GM23338 (cell line): Measurements from ENCODE around the gene PIM1. TPM values are rescaled to one million over a fixed set of nuclear protein-coding genes. Genes with fewer than 3 reads are reported as not detected.

Source experiments
- ATAC-seq: fragments of 200-7000 bp; cut with Tn5 transposase; 3 replicates; pipeline ENCODE4 v1.9.1; 2020
- DNase-seq: peaks from one replicate; pipeline ENCODE4 v3.0.0-alpha.2; 2015; ENCODE audit warnings: low spot score
- H2AFZ ChIP-seq: fragments of 200-600 bp; sonication (generic); 2 replicates; pipeline ENCODE4 v1.8.0; 2016; ENCODE audit warnings: antibody characterized with exemption, mild to moderate bottlenecking, moderate library complexity
- H3F3A ChIP-seq: fragments of 200-600 bp; sonication (generic); replicated peaks from 2 replicates; pipeline ENCODE4 v1.8.0; 2017; ENCODE audit warnings: antibody characterized with exemption, mixed run types, low read depth
- H3K27ac ChIP-seq: fragments of 200-600 bp; sonication (generic); 2 replicates; pipeline ENCODE4 v1.6.1; 2016; ENCODE audit warnings: low read depth
- H3K27me3 ChIP-seq: fragments of 200-600 bp; sonication (generic); 2 replicates; pipeline ENCODE4 v1.8.0; 2016; ENCODE audit warnings: mild to moderate bottlenecking, mixed run types, moderate library complexity; ENCODE audit not compliant: insufficient read depth
- H3K36me3 ChIP-seq: fragments of 200-600 bp; sonication (generic); 2 replicates; pipeline ENCODE4 v1.8.0; 2016; ENCODE audit warnings: mild to moderate bottlenecking; ENCODE audit not compliant: insufficient read depth
- H3K4me1 ChIP-seq: fragments of 200-600 bp; sonication (generic); 2 replicates; pipeline ENCODE4 v1.8.0; 2016; ENCODE audit warnings: mild to moderate bottlenecking, moderate library complexity; ENCODE audit not compliant: insufficient read depth
- H3K4me2 ChIP-seq: fragments of 200-600 bp; sonication (generic); 2 replicates; pipeline ENCODE4 v1.7.1; 2017; ENCODE audit warnings: mixed run types
- H3K4me3 ChIP-seq: fragments of 200-600 bp; sonication (generic); 2 replicates; pipeline ENCODE4 v1.6.1; 2016; ENCODE audit warnings: mixed run types
- H3K79me2 ChIP-seq: fragments of 200-600 bp; sonication (generic); replicated peaks from 2 replicates; pipeline ENCODE4 v1.8.0; 2017; ENCODE audit warnings: mild to moderate bottlenecking; ENCODE audit not compliant: insufficient read depth
- H3K9me2 ChIP-seq: fragments of 200-600 bp; sonication (generic); 2 replicates; pipeline ENCODE4 v1.8.0; 2017; ENCODE audit not compliant: insufficient read depth
- H4K20me1 ChIP-seq: fragments of 200-600 bp; sonication (generic); replicated peaks from 2 replicates; pipeline ENCODE4 v1.8.0; 2017; ENCODE audit warnings: mild to moderate bottlenecking; ENCODE audit not compliant: insufficient read depth
- H3K27ac Mint-ChIP-seq: 2 replicates; pipeline ENCODE4 v1.8.0; 2020; ENCODE audit warnings: inconsistent platforms, mild to moderate bottlenecking, moderate library complexity, mixed read lengths
- H3K27me3 Mint-ChIP-seq: 3 replicates; pipeline ENCODE4 v1.8.0; 2022; ENCODE audit warnings: low read depth, mild to moderate bottlenecking, moderate library complexity, mixed read lengths, inconsistent platforms; ENCODE audit not compliant: insufficient read depth, poor library complexity
- H3K36me3 Mint-ChIP-seq: 3 replicates; pipeline ENCODE4 v1.8.0; 2021; ENCODE audit warnings: low read depth, mild to moderate bottlenecking, inconsistent platforms, moderate library complexity, mixed read lengths
- H3K4me1 Mint-ChIP-seq: 3 replicates; pipeline ENCODE4 v1.8.0; 2020; ENCODE audit warnings: mild to moderate bottlenecking, inconsistent platforms, mixed read lengths
- H3K4me3 Mint-ChIP-seq: 3 replicates; pipeline ENCODE4 v1.8.0; 2021; ENCODE audit warnings: moderate library complexity, mild to moderate bottlenecking, inconsistent platforms, mixed read lengths
- H3K9me3 Mint-ChIP-seq: 3 replicates; pipeline ENCODE4 v1.8.0; 2020; ENCODE audit warnings: moderate library complexity, mild to moderate bottlenecking, inconsistent platforms, mixed read lengths
- CREB1 ChIP-seq: fragments of 250-450 bp; sonication (Bioruptor Pico); IDR thresholded peaks from 2 replicates; pipeline ENCODE4 v1.5.0; 2020; ENCODE audit warnings: low read depth, mild to moderate bottlenecking, moderate library complexity
- EZH2 ChIP-seq: fragments of 200-600 bp; sonication (generic); IDR thresholded peaks from one replicate; pipeline ENCODE4 v1.8.0; 2017; ENCODE audit warnings: antibody characterized with exemption, mild to moderate bottlenecking, low read depth; ENCODE audit not compliant: unreplicated experiment
- EZH2phosphoT487 ChIP-seq: fragments of 200-600 bp; sonication (generic); IDR thresholded peaks from one replicate; pipeline ENCODE4 v1.8.1; 2018; ENCODE audit warnings: antibody characterized with exemption; ENCODE audit not compliant: unreplicated experiment
- JUNB ChIP-seq: IDR thresholded peaks from one replicate; pipeline ENCODE4 v1.6.1; 2016; ENCODE audit warnings: antibody characterized with exemption; ENCODE audit not compliant: unreplicated experiment
- NANOG ChIP-seq: IDR thresholded peaks from 2 replicates; pipeline ENCODE4 v1.6.1; 2016; ENCODE audit warnings: antibody characterized with exemption, borderline replicate concordance
- POLR2AphosphoS5 ChIP-seq: IDR thresholded peaks from 2 replicates; pipeline ENCODE4 v1.6.1; 2016; ENCODE audit warnings: antibody characterized with exemption, low read depth
- STAT1 ChIP-seq: IDR thresholded peaks from one replicate; pipeline ENCODE4 v1.6.1; 2016; ENCODE audit warnings: antibody characterized with exemption; ENCODE audit not compliant: unreplicated experiment
- ZNF114 ChIP-seq: fragments of 250-450 bp; sonication (Bioruptor Pico); IDR thresholded peaks from 2 replicates; pipeline ENCODE4 v1.5.0; 2020; ENCODE audit warnings: mild to moderate bottlenecking, moderate library complexity
- ZNF331 ChIP-seq: fragments of 250-450 bp; sonication (Bioruptor Pico); IDR thresholded peaks from 2 replicates; pipeline ENCODE4 v1.5.0; 2020; ENCODE audit warnings: low read depth, mild to moderate bottlenecking, moderate library complexity
- polyA plus RNA-seq: library from polyadenylated mRNA; unstranded; fragments of >200 nt; fragmentation: Nextera tagmentation; extraction: Ambion mirVana; gene quantifications from 2 replicates; pipeline ENCODE4 v1.2.1, GENCODE V29; 2016
- total RNA-seq: library from RNA; depleted of rRNA; stranded (reverse); fragments of >200 nt; shearing (Covaris generic); gene quantifications from 2 replicates; pipeline ENCODE4 v1.2.3, GENCODE V29; 2014
- TF ChIP-seq, protein P1 (sequence below): fragments of 250-450 bp; sonication (Bioruptor Pico); IDR thresholded peaks from 2 replicates; pipeline ENCODE4 v1.5.0; 2020; ENCODE audit warnings: mild to moderate bottlenecking, moderate library complexity
- TF ChIP-seq, protein P2 (sequence below): IDR thresholded peaks from 2 replicates; pipeline ENCODE4 v1.6.1; 2016; ENCODE audit warnings: antibody characterized with exemption
- TF ChIP-seq, protein P3 (sequence below), 2 experiments: fragments of 200-600 bp in 1 of 2; sonication (generic) in 1 of 2; conservative IDR thresholded peaks; 2 replicates each; pipeline versions ENCODE4 v1.5.1 to v1.6.1; 2016 to 2017; ENCODE audit warnings: antibody characterized with exemption in 2 of 2, low read depth in 2 of 2, mild to moderate bottlenecking in 2 of 2, moderate library complexity in 1 of 2
- TF ChIP-seq, protein P4 (sequence below): IDR thresholded peaks from one replicate; pipeline ENCODE4 v1.6.1; 2018; ENCODE audit warnings: antibody characterized with exemption; ENCODE audit not compliant: unreplicated experiment

Gene PIM1
- total and polyA plus RNA-seq, 2 experiments from 2014 or later, result 46.0 to 74.2 TPM

DNA sequence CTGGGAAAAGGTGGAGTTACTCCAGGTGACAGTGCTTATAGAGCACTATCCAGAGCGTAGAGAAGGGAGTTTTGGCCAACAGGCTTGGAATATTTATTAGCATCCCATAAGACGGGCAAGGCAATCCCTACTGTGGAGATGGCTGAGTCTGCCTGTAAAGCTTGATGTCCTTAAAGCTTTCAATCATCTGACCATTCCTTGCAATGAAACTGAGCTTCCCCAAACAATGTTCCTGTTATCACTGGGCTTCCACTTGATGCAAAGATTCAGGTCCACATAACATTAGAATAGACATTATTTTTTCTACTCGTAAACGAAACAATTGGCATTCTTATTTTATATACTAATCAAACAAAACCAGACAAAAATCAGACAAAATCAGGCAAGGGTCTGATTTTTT, 48.4 kb upstream of the PIM1 start:
- Mint-ChIP-seq H3K4me1 (peaks cover 33% of the 10 kb centered on the region), H3K27me3 (peaks cover 17% of the 10 kb centered on the region), H3K36me3 (peaks cover 41% of the 10 kb centered on the region), H3K4me3 (no peak overlapping the region), H3K27ac (no peak overlapping the region), H3K9me3 (no peaks in the 10 kb centered on the region)
- no peak for DNase-seq
- no peaks in the 10 kb centered on the region for H3K9me2 ChIP-seq
- H3K27me3 ChIP-seq, result no peaks in the 10 kb centered on the region
- H3K4me1 ChIP-seq, result peaks cover 38% of the 10 kb centered on the region
- peaks cover 9% of the 10 kb centered on the region for H3K36me3 ChIP-seq
- TF ChIP-seq CREB1 (CRISPR knock-in tag), result no peak
- TF ChIP-seq POLR2AphosphoS5, result no peak
- TF ChIP-seq, protein P1, sequence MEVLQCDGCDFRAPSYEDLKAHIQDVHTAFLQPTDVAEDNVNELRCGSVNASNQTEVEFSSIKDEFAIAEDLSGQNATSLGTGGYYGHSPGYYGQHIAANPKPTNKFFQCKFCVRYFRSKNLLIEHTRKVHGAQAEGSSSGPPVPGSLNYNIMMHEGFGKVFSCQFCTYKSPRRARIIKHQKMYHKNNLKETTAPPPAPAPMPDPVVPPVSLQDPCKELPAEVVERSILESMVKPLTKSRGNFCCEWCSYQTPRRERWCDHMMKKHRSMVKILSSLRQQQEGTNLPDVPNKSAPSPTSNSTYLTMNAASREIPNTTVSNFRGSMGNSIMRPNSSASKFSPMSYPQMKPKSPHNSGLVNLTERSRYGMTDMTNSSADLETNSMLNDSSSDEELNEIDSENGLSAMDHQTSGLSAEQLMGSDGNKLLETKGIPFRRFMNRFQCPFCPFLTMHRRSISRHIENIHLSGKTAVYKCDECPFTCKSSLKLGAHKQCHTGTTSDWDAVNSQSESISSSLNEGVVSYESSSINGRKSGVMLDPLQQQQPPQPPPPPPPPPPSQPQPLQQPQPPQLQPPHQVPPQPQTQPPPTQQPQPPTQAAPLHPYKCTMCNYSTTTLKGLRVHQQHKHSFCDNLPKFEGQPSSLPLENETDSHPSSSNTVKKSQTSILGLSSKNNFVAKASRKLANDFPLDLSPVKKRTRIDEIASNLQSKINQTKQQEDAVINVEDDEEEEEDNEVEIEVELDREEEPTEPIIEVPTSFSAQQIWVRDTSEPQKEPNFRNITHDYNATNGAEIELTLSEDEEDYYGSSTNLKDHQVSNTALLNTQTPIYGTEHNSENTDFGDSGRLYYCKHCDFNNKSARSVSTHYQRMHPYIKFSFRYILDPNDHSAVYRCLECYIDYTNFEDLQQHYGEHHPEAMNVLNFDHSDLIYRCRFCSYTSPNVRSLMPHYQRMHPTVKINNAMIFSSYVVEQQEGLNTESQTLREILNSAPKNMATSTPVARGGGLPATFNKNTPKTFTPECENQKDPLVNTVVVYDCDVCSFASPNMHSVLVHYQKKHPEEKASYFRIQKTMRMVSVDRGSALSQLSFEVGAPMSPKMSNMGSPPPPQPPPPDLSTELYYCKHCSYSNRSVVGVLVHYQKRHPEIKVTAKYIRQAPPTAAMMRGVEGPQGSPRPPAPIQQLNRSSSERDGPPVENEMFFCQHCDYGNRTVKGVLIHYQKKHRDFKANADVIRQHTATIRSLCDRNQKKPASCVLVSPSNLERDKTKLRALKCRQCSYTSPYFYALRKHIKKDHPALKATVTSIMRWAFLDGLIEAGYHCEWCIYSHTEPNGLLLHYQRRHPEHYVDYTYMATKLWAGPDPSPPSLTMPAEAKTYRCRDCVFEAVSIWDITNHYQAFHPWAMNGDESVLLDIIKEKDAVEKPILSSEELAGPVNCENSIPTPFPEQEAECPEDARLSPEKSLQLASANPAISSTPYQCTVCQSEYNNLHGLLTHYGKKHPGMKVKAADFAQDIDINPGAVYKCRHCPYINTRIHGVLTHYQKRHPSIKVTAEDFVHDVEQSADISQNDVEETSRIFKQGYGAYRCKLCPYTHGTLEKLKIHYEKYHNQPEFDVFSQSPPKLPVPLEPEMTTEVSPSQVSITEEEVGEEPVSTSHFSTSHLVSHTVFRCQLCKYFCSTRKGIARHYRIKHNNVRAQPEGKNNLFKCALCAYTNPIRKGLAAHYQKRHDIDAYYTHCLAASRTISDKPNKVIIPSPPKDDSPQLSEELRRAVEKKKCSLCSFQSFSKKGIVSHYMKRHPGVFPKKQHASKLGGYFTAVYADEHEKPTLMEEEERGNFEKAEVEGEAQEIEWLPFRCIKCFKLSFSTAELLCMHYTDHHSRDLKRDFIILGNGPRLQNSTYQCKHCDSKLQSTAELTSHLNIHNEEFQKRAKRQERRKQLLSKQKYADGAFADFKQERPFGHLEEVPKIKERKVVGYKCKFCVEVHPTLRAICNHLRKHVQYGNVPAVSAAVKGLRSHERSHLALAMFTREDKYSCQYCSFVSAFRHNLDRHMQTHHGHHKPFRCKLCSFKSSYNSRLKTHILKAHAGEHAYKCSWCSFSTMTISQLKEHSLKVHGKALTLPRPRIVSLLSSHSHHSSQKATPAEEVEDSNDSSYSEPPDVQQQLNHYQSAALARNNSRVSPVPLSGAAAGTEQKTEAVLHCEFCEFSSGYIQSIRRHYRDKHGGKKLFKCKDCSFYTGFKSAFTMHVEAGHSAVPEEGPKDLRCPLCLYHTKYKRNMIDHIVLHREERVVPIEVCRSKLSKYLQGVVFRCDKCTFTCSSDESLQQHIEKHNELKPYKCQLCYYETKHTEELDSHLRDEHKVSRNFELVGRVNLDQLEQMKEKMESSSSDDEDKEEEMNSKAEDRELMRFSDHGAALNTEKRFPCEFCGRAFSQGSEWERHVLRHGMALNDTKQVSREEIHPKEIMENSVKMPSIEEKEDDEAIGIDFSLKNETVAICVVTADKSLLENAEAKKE (CRISPR knock-in tag), result no peak
- no peak for TF ChIP-seq EZH2
- no peak for TF ChIP-seq NANOG
- TF ChIP-seq, protein P2, sequence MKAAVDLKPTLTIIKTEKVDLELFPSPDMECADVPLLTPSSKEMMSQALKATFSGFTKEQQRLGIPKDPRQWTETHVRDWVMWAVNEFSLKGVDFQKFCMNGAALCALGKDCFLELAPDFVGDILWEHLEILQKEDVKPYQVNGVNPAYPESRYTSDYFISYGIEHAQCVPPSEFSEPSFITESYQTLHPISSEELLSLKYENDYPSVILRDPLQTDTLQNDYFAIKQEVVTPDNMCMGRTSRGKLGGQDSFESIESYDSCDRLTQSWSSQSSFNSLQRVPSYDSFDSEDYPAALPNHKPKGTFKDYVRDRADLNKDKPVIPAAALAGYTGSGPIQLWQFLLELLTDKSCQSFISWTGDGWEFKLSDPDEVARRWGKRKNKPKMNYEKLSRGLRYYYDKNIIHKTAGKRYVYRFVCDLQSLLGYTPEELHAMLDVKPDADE, result no peak
- TF ChIP-seq, protein P3, sequence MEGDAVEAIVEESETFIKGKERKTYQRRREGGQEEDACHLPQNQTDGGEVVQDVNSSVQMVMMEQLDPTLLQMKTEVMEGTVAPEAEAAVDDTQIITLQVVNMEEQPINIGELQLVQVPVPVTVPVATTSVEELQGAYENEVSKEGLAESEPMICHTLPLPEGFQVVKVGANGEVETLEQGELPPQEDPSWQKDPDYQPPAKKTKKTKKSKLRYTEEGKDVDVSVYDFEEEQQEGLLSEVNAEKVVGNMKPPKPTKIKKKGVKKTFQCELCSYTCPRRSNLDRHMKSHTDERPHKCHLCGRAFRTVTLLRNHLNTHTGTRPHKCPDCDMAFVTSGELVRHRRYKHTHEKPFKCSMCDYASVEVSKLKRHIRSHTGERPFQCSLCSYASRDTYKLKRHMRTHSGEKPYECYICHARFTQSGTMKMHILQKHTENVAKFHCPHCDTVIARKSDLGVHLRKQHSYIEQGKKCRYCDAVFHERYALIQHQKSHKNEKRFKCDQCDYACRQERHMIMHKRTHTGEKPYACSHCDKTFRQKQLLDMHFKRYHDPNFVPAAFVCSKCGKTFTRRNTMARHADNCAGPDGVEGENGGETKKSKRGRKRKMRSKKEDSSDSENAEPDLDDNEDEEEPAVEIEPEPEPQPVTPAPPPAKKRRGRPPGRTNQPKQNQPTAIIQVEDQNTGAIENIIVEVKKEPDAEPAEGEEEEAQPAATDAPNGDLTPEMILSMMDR (conservative IDR thresholded peaks at IDR 0.05; ENCODE audit: low read depth in 2 of 2), result no peak
- no peak for TF ChIP-seq ZNF114 (CRISPR knock-in tag)
- TF ChIP-seq STAT1, result no peak
- TF ChIP-seq JUNB, result no peak
- TF ChIP-seq ZNF331 (CRISPR knock-in tag), result no peak
- no peak for TF ChIP-seq EZH2phosphoT487
- TF ChIP-seq, protein P4, sequence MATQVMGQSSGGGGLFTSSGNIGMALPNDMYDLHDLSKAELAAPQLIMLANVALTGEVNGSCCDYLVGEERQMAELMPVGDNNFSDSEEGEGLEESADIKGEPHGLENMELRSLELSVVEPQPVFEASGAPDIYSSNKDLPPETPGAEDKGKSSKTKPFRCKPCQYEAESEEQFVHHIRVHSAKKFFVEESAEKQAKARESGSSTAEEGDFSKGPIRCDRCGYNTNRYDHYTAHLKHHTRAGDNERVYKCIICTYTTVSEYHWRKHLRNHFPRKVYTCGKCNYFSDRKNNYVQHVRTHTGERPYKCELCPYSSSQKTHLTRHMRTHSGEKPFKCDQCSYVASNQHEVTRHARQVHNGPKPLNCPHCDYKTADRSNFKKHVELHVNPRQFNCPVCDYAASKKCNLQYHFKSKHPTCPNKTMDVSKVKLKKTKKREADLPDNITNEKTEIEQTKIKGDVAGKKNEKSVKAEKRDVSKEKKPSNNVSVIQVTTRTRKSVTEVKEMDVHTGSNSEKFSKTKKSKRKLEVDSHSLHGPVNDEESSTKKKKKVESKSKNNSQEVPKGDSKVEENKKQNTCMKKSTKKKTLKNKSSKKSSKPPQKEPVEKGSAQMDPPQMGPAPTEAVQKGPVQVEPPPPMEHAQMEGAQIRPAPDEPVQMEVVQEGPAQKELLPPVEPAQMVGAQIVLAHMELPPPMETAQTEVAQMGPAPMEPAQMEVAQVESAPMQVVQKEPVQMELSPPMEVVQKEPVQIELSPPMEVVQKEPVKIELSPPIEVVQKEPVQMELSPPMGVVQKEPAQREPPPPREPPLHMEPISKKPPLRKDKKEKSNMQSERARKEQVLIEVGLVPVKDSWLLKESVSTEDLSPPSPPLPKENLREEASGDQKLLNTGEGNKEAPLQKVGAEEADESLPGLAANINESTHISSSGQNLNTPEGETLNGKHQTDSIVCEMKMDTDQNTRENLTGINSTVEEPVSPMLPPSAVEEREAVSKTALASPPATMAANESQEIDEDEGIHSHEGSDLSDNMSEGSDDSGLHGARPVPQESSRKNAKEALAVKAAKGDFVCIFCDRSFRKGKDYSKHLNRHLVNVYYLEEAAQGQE, result no peak
- no peak overlapping the region for H3K4me3 ChIP-seq
- no peak for ATAC-seq
- H2AFZ ChIP-seq, result no peak overlapping the region
- 0 out of 2 replicates have a peak overlapping the region, but pooled peaks have one; percentile 35 for H3K4me2 ChIP-seq
- H4K20me1 ChIP-seq, result peaks cover 10% of the 10 kb centered on the region; the same call in 1 of the 2 replicates
- peak overlapping the region; percentile 0; the same call in 1 of the 2 replicates for H3K27ac ChIP-seq
- peaks cover 61% of the 10 kb centered on the region for H3K79me2 ChIP-seq
- H3F3A ChIP-seq, result 0 out of 2 replicates have a peak, but pooled peaks cover 15% of the 10 kb centered on the region
